Measurements from ENCODE around the gene POU2F2. TPM values are rescaled to one million over a fixed set of nuclear protein-coding genes. Genes with fewer than 3 reads are reported as not detected.

The POU2F2 gene
- total RNA-seq, 1 donor from 2014 or later: 2.5 TPM

GRCh38 chr19:42089191-42089750 is 43.0 kb downstream of the POU2F2 start:
- H3K36me3 Mint-ChIP-seq (ENCODE audit: low read depth): no peaks in the 10 kb centered on the region
- H3K4me3 Mint-ChIP-seq: no peak overlapping the region
- no peak for DNase-seq (ENCODE audit: low read depth, low spot score)
- H3K27me3 Mint-ChIP-seq (ENCODE audit: low read depth): peaks cover 4% of the 10 kb centered on the region
- H3K27ac Mint-ChIP-seq (ENCODE audit: unreplicated experiment): no peak overlapping the region
- no peak for TF ChIP-seq CTCF (conservative IDR thresholded peaks at IDR 0.05)
- H3K9me3 Mint-ChIP-seq: no peaks in the 10 kb centered on the region
- peaks cover 18% of the 10 kb centered on the region for H3K4me1 Mint-ChIP-seq

DNA sequence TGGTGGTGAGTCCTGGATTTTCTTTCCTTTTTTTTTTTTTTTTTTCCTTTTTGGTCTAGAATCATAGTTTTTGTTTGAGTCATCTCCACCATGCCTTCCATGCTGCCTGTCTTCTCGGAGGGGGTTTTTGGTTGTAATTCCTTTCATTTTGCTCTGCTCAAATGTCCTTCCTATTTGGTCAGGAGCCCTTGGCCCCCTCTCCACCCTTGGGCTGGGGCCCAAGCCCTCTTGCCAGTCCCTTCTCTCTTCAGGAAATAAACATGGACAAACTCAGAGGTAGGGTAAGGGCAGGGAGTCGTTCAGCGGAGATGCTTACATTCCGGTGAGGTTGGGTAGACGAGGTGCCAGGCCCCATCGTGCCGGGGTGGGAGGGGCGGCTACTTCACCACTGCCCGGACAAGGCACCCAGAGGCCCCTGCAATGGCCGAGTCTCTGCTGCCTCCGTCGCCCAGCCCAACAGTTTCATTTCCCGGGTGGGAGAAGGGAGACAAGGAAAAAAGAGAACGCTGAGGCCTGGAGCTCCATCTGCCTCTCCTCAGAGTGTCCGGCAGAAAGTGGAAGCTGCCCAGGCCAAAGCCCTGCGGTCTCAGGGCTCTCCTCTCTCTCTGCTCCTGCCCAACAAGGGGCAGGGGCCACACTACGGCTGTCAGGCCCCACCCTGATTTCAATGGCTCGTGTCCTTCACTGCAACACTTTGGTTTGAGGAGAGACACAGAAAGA is 43.6 kb downstream of the POU2F2 start:
- DNase-seq (ENCODE audit: low read depth, low spot score): no peak
- no peaks in the 10 kb centered on the region for H3K27me3 Mint-ChIP-seq (ENCODE audit: low read depth)
- H3K36me3 Mint-ChIP-seq (ENCODE audit: low read depth): peaks cover 2% of the 10 kb centered on the region
- no peak overlapping the region for H3K4me3 Mint-ChIP-seq
- TF ChIP-seq CTCF (conservative IDR thresholded peaks at IDR 0.05): no peak
- peaks cover 11% of the 10 kb centered on the region for H3K4me1 Mint-ChIP-seq
- no peak overlapping the region for H3K27ac Mint-ChIP-seq (ENCODE audit: unreplicated experiment)
- H3K9me3 Mint-ChIP-seq: no peaks in the 10 kb centered on the region

DNA sequence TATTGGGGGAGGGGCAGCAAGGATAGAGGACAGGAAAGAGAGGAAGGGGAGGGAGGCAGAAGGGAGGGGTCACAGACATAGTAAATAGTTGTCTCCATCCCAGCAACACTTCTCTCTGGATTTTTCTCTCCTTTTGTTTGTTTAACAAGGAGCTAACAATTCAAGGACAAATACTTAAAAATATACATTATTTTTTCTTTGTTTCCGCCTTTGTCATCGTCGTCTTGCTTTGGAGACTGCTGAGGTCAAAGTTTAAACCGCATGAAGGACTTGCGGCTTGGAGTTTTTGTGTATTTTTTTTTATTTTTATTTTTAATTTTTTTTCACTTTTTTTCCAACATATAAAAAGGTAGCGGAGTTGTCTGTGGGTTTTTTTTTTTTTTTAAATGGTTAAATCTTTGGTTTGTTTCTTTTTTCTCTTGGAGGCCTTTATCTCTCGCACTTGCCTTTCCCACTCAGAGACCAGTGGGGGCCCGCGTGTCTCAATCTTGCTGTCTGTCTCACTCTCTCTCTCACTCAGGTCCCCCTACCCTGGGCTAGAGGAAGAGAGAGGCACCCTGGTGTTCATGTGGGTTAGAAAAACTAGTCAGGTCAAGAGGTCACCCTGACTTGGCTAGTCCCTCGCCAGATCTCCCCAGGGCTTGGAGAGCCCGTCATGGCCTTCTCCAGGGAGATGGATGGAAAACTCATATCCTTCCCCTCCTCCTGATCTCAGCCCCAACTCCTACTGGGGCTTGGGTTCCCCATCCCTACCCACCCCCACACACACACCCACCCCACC is 45.3 kb downstream of the POU2F2 start:
- Mint-ChIP-seq H3K27me3 (ENCODE audit: low read depth) (no peaks in the 10 kb centered on the region), H3K4me1 (peaks cover 10% of the 10 kb centered on the region), H3K36me3 (ENCODE audit: low read depth) (peaks cover 4% of the 10 kb centered on the region), H3K9me3 (no peaks in the 10 kb centered on the region), H3K27ac (ENCODE audit: unreplicated experiment) (peak overlapping the region; percentile 50), H3K4me3 (no peak overlapping the region)
- no peak for DNase-seq (ENCODE audit: low read depth, low spot score)
- TF ChIP-seq CTCF (conservative IDR thresholded peaks at IDR 0.05): no peak

DNA sequence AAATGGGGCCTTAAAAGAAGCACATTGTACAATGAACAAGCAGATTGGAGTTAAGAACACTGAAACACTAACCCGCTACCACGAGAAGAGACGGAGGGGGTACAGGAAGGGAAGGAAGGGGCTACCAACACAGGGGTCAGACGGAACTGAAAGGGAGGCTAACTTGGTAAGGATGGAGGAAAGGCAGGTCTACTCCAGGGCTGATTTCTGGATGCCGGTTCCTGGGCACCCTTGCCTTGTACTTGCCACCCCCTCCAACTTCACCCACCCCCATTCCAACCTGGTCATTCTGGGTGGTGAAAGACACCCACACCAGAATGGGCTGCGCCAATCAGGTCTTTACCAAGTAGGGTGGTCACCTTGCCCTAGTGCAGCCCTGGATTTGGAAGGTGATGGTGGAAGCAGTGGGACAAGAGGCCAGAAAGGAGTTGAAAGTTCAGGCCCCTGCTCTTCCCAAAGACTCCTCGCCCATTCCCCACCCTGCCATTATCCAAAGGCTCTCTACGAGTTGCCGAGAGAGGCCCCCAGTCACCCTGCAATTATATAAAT is 46.0 kb downstream of the POU2F2 start:
- no peak overlapping the region for H3K4me3 Mint-ChIP-seq

More for the DNA sequence above, 46.0 kb downstream of the POU2F2 start:
- H3K9me3 Mint-ChIP-seq: no peaks in the 10 kb centered on the region
- H3K27me3 Mint-ChIP-seq (ENCODE audit: low read depth): no peaks in the 10 kb centered on the region
- peaks cover 11% of the 10 kb centered on the region for H3K36me3 Mint-ChIP-seq (ENCODE audit: low read depth)
- no peak for DNase-seq (ENCODE audit: low read depth, low spot score)
- peak overlapping the region; percentile 50 for H3K27ac Mint-ChIP-seq (ENCODE audit: unreplicated experiment)
- no peak for TF ChIP-seq CTCF (conservative IDR thresholded peaks at IDR 0.05)
- H3K4me1 Mint-ChIP-seq: peaks cover 15% of the 10 kb centered on the region

Measured in neural crest cell (in vitro differentiated cells).